Duodenal mucosa (tissue), 2 donors: Measurements from ENCODE around the gene CBFA2T3.
A peak's percentile ranks its signal among the peaks of the same experiment; 100 is the strongest.

ENCODE experiments used
- H3K27ac ChIP-seq: one replicate; pipeline ENCODE4 v1.7.0; 2013; ENCODE audit warnings: low read depth, low read length
- H3K27me3 ChIP-seq, 2 donors: one replicate each; pipeline ENCODE4 v1.7.0; 2013; ENCODE audit warnings: low read length in 2 of 2, control low read depth in 1 of 2; ENCODE audit not compliant: insufficient read depth in 2 of 2, control insufficient read depth in 1 of 2
- H3K36me3 ChIP-seq, 2 donors: one replicate each; pipeline ENCODE4 v1.7.0; 2013; ENCODE audit warnings: low read length in 2 of 2, control low read depth in 1 of 2; ENCODE audit not compliant: insufficient read depth in 2 of 2, control insufficient read depth in 1 of 2
- H3K4me1 ChIP-seq, 2 donors: one replicate each; pipeline ENCODE4 v1.7.0; 2013; ENCODE audit warnings: low read length in 2 of 2, control low read depth in 1 of 2; ENCODE audit not compliant: insufficient read depth in 2 of 2, control insufficient read depth in 1 of 2
- H3K4me3 ChIP-seq, 2 donors: one replicate each; pipeline ENCODE4 v1.7.0; 2013; ENCODE audit warnings: low read length in 2 of 2, low read depth in 1 of 2
- H3K9ac ChIP-seq, 2 donors: one replicate each; pipeline ENCODE4 v1.7.0; 2013; ENCODE audit warnings: low read length in 2 of 2, low read depth in 1 of 2
- H3K9me3 ChIP-seq, 2 donors: one replicate each; pipeline ENCODE4 v1.7.0; 2013; ENCODE audit warnings: low read length in 2 of 2, control low read depth in 1 of 2; ENCODE audit not compliant: control insufficient read depth in 1 of 2

Gene CBFA2T3

GRCh38 chr16:88983771-88984687 lies 7.0 kb upstream of the CBFA2T3 start:
- Histone ChIP-seq H3K9ac (no peak overlapping the region), H3K4me1 (no peaks in the 10 kb centered on the region), H3K27me3 (no peaks in the 10 kb centered on the region), H3K9me3 (no peaks in the 10 kb centered on the region), H3K27ac (no peak overlapping the region), H3K36me3 (no peaks in the 10 kb centered on the region), H3K4me3 (no peak overlapping the region)

- no peaks in the 10 kb centered on the region for H3K27me3 ChIP-seq
- H3K36me3 ChIP-seq, result no peaks in the 10 kb centered on the region
- H3K4me3 ChIP-seq, result no peak overlapping the region
- no peak overlapping the region for H3K27ac ChIP-seq
- peaks cover 3 to 4% of the 10 kb centered on the region in 2 donors for H3K4me1 ChIP-seq
- H3K9ac ChIP-seq, result no peak overlapping the region
- no peaks in the 10 kb centered on the region for H3K9me3 ChIP-seq
These were observed 6.2 kb upstream of the CBFA2T3 start for GRCh38 chr16:88983165-88983564.

GRCh38 chr16:88982286-88983084 lies 5.5 kb upstream of the CBFA2T3 start:
- H3K36me3 ChIP-seq, result no peaks in the 10 kb centered on the region
- no peak overlapping the region for H3K4me3 ChIP-seq
- H3K9me3 ChIP-seq, result no peaks in the 10 kb centered on the region
- peaks cover 7 to 10% of the 10 kb centered on the region in 2 donors for H3K4me1 ChIP-seq
- H3K27me3 ChIP-seq, result peaks cover 0 to under 1% of the 10 kb centered on the region in 2 donors
- H3K9ac ChIP-seq, result no peak overlapping the region
- no peak overlapping the region for H3K27ac ChIP-seq

GRCh38 chr16:88979353-88980015 lies 2.5 kb upstream of the CBFA2T3 start:
- Histone ChIP-seq H3K27ac (no peak overlapping the region), H3K9ac (no peak overlapping the region), H3K4me1 (peaks cover 7 to 14% of the 10 kb centered on the region in 2 donors), H3K9me3 (no peaks in the 10 kb centered on the region), H3K36me3 (no peaks in the 10 kb centered on the region), H3K4me3 (no peak overlapping the region), H3K27me3 (peaks cover 0 to 4% of the 10 kb centered on the region in 2 donors)

GRCh38 chr16:88978608-88979346 lies 1.8 kb upstream of the CBFA2T3 start:
- Histone ChIP-seq H3K27ac (no peak overlapping the region), H3K27me3 (peaks cover 0 to 4% of the 10 kb centered on the region in 2 donors), H3K9me3 (no peaks in the 10 kb centered on the region), H3K4me1 (peaks cover 7 to 16% of the 10 kb centered on the region in 2 donors), H3K36me3 (no peaks in the 10 kb centered on the region), H3K9ac (no peak overlapping the region), H3K4me3 (no peak overlapping the region)

- no peaks in the 10 kb centered on the region for H3K9me3 ChIP-seq
- no peaks in the 10 kb centered on the region for H3K36me3 ChIP-seq
- peaks cover 0 to 4% of the 10 kb centered on the region in 2 donors for H3K27me3 ChIP-seq
- no peak overlapping the region for H3K9ac ChIP-seq
- no peak overlapping the region for H3K4me3 ChIP-seq
- H3K27ac ChIP-seq, result no peak overlapping the region
- H3K4me1 ChIP-seq, result peaks cover 7 to 24% of the 10 kb centered on the region in 2 donors
These were observed 1.0 kb upstream of the CBFA2T3 start for GRCh38 chr16:88977812-88978607.

GRCh38 chr16:88976366-88977017 lies 515 bp downstream of the CBFA2T3 start:
- Histone ChIP-seq H3K36me3 (no peaks in the 10 kb centered on the region), H3K9ac (no peak overlapping the region), H3K9me3 (no peaks in the 10 kb centered on the region), H3K27ac (no peak overlapping the region), H3K27me3 (peaks cover 0 to 9% of the 10 kb centered on the region in 2 donors), H3K4me3 (peak overlapping the region; percentile 29 to 43), H3K4me1 (peaks cover 12 to 39% of the 10 kb centered on the region in 2 donors)

- Histone ChIP-seq H3K36me3 (no peaks in the 10 kb centered on the region), H3K4me1 (peaks cover 12 to 40% of the 10 kb centered on the region in 2 donors), H3K9me3 (no peaks in the 10 kb centered on the region), H3K4me3 (peak overlapping the region; percentile 29 to 43), H3K27ac (no peak overlapping the region), H3K9ac (no peak overlapping the region), H3K27me3 (peaks cover 0 to 9% of the 10 kb centered on the region in 2 donors)
These were observed 1.4 kb downstream of the CBFA2T3 start for GRCh38 chr16:88975511-88976061.
